ENCODE data around the gene MAST4. TPM values are rescaled to one million over a fixed set of nuclear protein-coding genes. Genes with fewer than 3 reads are reported as not detected.

The MAST4 gene
- polyA plus RNA-seq, 3 donors: 12.5 to 15.3 (median 13.7) TPM

- no peak for DNase-seq (ENCODE audit: low read depth in 3 of 3, low spot score in 2 of 3)
These were observed 547.4 kb downstream of the MAST4 start for GRCh38 chr5:67143549-67143948.

- DNase-seq (ENCODE audit: low read depth in 3 of 3, low spot score in 2 of 3): no peak
These were observed 548.0 kb downstream of the MAST4 start for GRCh38 chr5:67144183-67144639.

GRCh38 chr5:67146574-67146973 is 550.4 kb downstream of the MAST4 start:
- DNase-seq (ENCODE audit: low read depth in 3 of 3, low spot score in 2 of 3): no peak

- no peak for DNase-seq (ENCODE audit: low read depth in 3 of 3, low spot score in 2 of 3)
These were observed 550.8 kb downstream of the MAST4 start for GRCh38 chr5:67146981-67147380.

GRCh38 chr5:67147760-67148159 is 551.6 kb downstream of the MAST4 start:
- DNase-seq (ENCODE audit: low read depth in 3 of 3, low spot score in 2 of 3): no peak

GRCh38 chr5:67149057-67149950 is 553.1 kb downstream of the MAST4 start:
- no peak for DNase-seq (ENCODE audit: low read depth in 3 of 3, low spot score in 2 of 3)

- no peak for DNase-seq (ENCODE audit: low read depth in 3 of 3, low spot score in 2 of 3)
These were observed 553.8 kb downstream of the MAST4 start for GRCh38 chr5:67149951-67150523.

GRCh38 chr5:67152400-67152799 is 556.2 kb downstream of the MAST4 start:
- DNase-seq (ENCODE audit: low read depth in 3 of 3, low spot score in 2 of 3): no peak

- no peak for DNase-seq (ENCODE audit: low read depth in 3 of 3, low spot score in 2 of 3)
These were observed 557.1 kb downstream of the MAST4 start for GRCh38 chr5:67153292-67153691.

- DNase-seq (ENCODE audit: low read depth in 3 of 3, low spot score in 2 of 3): no peak
These were observed 558.5 kb downstream of the MAST4 start for GRCh38 chr5:67154556-67155206.

- DNase-seq (ENCODE audit: low read depth in 3 of 3, low spot score in 2 of 3): no peak
These were observed 560.9 kb downstream of the MAST4 start for GRCh38 chr5:67156976-67157583.

- no peak for DNase-seq (ENCODE audit: low read depth in 3 of 3, low spot score in 2 of 3)
These were observed 564.1 kb downstream of the MAST4 start for GRCh38 chr5:67160272-67160671.

GRCh38 chr5:67160985-67161384 is 564.8 kb downstream of the MAST4 start:
- no peak for DNase-seq (ENCODE audit: low read depth in 3 of 3, low spot score in 2 of 3)

- DNase-seq (ENCODE audit: low read depth in 3 of 3, low spot score in 2 of 3): no peak
These were observed 565.6 kb downstream of the MAST4 start for GRCh38 chr5:67161767-67162166.

GRCh38 chr5:67163231-67163756 is 567.1 kb downstream of the MAST4 start:
- DNase-seq (ENCODE audit: low read depth in 3 of 3, low spot score in 2 of 3): no peak

- no peak for DNase-seq (ENCODE audit: low read depth in 3 of 3, low spot score in 2 of 3)
These were observed 567.8 kb downstream of the MAST4 start for GRCh38 chr5:67163863-67164595.

GRCh38 chr5:67164856-67165525 is 568.8 kb downstream of the MAST4 start:
- no peak for DNase-seq (ENCODE audit: low read depth in 3 of 3, low spot score in 2 of 3)

GRCh38 chr5:67165526-67166459 is 569.6 kb downstream of the MAST4 start:
- peak; percentile 52 to 80 (median 67) for DNase-seq (ENCODE audit: low read depth in 3 of 3, low spot score in 2 of 3)
